Stimulated activated CD8-positive, alpha-beta memory T cell treated with anti-CD3 and anti-CD28 coated beads, Interleukin-4, amount 100 ng/mL, for 48 hours (primary cell): Measurements from ENCODE around the gene RAPGEF5.

ENCODE experiments used
- DNase-seq: peaks from one replicate; pipeline ENCODE4 v3.0.0-alpha.2; 2020

The RAPGEF5 gene

GRCh38 chr7:22208799-22209198 is 148.2 kb downstream of the RAPGEF5 start:
- DNase-seq = no peak

DNA sequence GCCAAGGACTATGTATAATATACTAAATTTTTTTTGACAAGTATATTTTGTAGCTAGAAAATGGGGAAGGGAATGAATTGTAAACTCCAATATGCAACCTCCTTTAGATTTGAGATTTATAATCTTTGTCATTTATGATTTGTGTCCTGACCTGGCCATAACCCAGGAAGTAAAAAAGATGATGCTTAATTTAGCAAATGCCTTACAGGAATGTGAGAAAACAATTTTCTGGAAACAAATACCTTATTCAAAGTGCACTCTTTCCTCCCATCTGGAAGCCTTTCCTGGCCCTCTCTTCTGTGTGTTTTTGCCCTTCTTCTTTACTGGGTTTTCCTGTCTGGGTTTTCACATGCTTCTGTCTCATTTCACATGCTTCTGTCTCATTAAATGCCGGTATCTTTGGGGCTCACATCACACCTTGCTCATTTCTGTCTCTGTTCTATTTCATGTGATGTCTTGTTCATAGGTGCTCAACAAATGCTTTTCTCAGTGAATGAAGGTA is 149.2 kb downstream of the RAPGEF5 start:
- no peak for DNase-seq

DNA sequence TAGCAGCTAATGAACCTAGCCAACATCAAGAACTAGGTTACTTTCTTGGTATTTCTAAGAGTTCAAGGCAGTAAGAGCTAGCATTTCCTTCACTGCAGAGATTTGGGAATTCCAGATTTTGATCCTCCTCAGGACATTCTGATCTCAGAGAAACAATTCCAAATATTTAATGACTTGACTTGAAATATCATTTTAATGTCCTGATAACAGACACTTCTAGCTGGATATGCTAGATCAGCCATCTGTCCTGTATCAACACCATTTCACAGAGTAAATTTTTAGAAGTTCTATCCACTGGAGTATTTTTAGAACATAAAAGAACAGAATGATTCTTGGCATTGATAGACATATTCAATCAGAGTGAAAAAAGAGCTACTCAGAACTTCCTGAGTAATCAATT is 151.3 kb downstream of the RAPGEF5 start:
- DNase-seq = no peak

DNA sequence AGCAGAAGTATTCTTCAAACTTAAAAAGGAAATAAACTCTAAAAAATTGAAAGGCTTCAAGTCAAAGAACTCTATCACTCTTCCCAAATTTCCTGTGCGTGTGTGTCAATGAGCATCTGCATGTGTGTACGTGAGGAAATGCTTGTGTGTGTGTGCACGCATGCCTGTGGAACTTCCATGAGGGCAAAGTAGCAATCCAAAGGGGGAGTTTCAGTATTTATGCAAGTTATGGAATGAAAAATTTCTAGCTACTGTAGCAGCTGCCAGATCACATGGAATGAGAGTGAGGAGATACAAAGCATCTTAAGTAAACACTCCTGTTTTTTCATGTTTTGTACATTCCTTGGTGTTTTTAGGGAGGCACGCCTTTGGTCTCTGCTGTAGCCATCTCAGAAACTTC is 152.6 kb downstream of the RAPGEF5 start:
- no peak for DNase-seq

GRCh38 chr7:22202141-22202540 is 154.8 kb downstream of the RAPGEF5 start:
- DNase-seq = no peak

GRCh38 chr7:22201186-22201880 is 155.6 kb downstream of the RAPGEF5 start:
- DNase-seq = no peak

DNA sequence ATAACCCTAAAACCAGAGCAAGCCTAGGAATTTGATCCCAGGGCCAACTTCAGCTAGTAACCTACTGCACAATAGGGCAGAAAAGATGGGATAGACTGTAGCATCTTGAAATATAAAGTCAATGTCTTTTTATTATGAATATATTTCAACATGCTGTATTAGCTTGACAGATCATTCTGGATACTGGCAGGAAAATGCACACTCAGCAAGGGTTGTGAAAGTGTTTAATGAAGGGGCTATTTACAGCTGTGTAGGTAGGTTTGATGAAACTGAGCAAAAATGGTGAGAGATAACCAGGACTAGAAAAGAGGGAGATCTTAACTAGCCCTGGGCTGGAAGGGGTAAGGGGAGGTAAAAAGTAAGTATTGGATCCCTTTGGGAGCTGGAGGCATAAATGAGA is 156.2 kb downstream of the RAPGEF5 start:
- no peak for DNase-seq

DNA sequence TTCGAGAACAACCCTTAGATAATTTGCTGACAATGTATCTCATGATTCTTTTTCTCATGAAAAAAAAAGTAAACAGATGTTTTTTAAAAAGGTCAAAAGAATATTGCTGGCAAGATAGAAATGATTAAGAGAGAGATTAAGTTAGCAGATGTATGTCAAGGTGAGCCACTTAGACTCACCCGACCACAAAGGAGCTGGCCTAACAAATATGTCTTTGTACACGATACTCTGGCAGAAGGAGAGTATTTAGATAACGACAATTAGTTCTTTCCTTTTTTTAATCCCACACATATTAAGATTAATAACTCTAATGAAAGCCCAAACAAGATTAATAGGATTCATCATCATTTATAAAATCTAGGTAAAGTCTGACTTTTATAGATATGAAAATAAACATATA is 156.7 kb downstream of the RAPGEF5 start:
- no peak for DNase-seq

DNA sequence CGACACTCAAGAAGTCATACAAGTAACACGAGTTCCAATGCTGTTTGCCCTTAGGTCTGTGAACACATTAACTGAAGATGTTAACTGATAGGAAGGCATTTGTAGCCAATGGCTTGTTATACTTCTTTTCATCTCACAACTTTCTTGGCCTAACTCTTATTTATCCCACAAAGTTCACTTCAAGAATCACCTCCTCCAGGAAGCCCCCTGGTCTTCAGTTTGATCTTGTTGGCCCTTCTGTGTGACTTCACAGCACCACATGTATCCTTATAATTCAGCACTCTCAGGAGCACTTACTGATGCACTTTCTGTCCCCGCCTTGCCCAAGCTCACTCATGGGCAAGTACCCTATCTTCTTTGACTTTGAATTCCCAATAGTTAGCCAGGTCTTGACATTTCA is 159.6 kb downstream of the RAPGEF5 start:
- DNase-seq = no peak

DNA sequence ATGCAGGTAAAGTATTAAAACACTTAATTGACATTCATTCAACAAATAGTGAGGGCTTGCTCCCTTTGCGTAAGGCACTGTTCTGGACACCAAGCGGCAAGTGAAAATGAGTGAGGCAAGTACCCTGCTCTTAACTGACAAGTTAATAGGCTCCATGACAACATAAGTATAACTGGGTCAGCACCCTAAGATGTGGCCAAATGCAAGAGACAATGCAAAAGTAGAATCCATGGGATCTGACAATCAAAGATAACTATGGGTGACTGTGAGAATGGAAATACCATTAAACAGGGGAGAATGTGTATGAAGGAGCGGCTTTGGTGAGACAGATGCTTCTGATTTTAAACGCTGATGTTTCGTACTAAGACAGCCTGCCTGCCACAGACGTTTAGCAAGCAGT is 160.5 kb downstream of the RAPGEF5 start:
- no peak for DNase-seq

DNA sequence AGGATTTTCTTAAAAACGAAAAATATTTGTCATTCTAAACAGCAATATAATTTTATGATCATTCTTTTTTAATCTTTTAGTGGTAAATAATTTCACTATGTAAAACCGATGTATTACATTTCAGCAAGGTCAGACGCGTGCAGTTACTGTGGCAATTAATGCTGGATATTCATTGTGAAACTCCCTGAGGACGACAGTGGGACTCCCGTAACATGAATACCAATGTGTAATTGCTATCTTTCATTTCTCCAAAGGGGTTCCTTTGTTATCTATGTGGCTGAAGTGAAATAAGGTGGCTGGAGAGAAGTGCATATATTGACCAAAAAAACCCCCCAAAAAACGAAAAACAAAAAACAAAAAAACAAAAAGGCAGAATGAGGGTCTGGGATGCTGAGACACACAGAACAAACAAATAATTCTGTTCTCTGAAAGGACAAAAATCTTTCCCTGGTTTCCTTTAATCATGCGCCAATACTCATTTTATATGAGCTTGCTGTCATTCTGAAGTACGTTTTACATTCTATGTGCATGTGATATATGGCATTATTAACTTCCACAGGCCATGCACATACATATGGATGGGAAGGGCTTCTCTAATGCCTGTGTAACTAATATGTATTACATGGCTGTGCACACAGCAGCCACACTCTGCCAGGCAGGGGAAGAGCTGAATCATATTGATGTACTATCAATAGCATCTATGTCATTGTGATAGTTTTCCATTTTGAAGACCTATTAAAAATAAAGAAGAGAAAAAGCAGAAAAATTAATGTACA is 161.4 kb downstream of the RAPGEF5 start:
- DNase-seq = no peak

DNA sequence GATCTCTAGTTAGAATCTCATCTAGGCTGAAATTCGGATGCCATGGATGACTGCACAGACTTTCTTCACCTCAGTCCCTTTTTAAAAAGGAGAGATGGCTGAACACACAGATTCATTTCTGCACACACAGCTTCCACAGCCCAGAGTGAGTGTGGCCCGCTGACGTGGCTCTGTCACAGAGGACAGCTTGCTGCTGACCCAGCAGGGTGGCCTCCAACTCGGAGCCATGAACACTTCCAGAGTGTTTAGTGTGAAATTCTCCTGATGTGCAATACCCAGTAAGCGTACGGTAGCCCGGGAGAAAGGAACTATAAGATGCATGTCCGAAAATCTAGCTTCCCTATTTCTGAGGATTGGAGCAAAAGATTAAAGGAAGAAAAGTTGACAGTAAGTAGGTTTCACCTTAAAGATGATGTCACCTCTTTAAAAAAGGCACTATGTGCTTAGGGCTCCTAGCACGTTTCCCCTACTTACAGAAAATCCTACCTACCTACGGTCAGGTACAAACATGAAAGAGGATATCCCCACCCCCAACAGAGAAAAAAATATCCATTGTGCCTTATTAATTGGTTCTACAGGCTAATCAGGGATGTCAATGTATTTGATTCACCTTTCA is 162.2 kb downstream of the RAPGEF5 start:
- no peak for DNase-seq

- DNase-seq = no peak
Observed at GRCh38 chr7:22193450-22193983, 163.4 kb downstream of the RAPGEF5 start.

- DNase-seq = no peak
Observed at GRCh38 chr7:22192801-22193200, 164.2 kb downstream of the RAPGEF5 start.

DNA sequence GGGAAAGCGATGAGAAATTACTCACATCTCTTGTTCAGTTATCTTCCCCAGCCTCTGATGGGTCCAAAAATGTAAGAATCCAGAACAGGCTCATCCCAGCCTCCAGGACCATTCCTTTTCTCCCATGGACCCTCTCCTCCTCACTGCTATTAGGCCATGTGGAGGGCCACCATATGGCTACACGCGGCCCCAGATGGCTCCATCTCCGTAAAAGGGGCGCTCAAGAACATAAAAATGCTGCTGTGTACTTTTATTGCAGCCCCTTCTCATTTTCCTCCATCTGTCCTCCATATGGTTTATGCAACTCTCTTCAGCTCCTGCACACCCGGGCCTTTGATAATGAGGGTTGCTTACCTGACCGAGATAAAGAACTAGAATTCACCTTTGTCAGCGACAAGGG is 166.2 kb downstream of the RAPGEF5 start:
- no peak for DNase-seq

DNA sequence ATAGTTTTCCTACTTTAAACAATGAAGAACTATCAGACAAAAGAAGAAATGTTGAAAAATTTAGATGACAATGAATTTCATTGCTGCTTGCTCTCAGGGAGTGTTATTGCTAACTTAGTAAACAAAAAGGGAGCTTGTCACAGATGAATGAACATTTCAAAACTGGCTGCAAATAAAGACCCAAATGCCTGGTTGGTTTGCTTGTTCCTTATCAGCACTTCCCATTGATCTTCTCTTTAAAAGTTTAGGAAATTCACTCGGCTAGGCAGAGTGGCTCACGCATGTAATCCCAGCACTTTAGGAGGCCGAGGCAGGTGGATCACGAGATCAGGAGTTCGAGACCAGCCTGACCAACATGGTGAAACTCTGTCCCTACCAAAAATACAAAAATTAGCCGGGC is 167.2 kb downstream of the RAPGEF5 start:
- no peak for DNase-seq

DNA sequence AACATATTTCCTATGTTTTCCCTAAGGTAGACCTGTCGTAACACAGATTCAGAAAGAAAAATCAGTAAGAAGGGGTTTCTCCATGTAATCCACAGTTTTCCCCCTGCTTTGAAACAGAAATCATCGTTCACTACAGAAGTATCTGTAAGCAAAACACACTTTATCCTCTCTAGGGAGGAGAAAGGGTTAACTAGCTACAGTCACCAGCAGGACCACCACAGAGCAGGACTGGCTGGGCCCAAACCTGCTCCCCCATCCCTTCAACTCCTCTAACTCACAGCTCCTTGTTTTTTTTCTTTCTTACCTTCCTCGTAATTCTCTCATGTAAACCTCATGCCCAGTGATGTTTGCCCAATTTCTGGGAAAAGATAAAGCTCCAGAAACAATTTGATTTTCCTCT is 167.7 kb downstream of the RAPGEF5 start:
- no peak for DNase-seq

GRCh38 chr7:22187691-22188348 is 169.1 kb downstream of the RAPGEF5 start:
- no peak for DNase-seq

DNA sequence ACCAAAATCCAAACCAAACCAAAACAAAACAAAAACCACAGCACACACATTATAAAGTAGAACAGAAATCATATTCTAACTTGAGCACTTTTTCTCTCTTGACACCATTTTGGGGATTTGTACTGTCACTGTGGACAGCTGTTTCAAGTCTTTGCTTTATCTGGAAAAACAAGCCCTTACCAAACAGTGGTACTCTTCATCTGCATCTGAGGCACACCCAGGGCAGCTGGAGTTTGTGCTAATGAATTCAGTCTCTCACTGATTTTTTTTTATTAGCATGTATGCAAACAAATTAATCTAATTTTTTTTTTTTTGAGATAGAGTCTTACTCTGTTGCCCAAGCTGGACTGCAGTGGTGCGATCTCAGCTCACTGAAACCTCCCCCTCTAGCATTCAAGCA is 171.4 kb downstream of the RAPGEF5 start:
- no peak for DNase-seq

DNA sequence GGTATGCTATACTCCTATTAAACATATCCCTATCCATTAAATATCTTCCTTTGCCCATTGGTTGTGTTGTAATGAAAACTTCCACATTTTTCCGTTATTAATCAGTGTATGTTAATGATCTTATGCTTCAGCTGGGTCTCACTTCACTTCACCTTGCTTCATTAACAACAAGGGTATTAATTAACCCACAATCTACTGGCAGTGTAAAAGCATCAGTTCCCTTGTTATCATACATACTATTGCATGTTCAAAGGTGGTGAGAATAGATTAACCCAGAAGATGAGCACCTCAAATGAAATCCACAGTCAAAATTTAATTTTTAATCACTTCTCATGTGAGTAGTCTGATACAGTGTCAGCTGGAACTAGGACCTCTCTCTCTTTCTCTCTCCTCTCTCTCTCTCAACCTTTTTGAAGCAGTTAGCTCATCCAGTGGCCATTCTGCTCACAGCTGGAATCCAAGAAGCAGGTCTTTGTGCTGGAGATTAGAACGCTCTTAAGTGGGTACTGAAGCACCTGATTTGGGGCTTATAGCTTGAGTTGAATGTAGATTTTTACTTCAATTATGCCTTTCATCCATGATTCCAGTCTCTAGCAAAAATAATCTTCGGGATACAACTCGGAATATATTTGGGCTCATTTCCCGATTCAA is 172.3 kb downstream of the RAPGEF5 start:
- DNase-seq = no peak

- no peak for DNase-seq
Observed at GRCh38 chr7:22183522-22184280, 173.3 kb downstream of the RAPGEF5 start.

DNA sequence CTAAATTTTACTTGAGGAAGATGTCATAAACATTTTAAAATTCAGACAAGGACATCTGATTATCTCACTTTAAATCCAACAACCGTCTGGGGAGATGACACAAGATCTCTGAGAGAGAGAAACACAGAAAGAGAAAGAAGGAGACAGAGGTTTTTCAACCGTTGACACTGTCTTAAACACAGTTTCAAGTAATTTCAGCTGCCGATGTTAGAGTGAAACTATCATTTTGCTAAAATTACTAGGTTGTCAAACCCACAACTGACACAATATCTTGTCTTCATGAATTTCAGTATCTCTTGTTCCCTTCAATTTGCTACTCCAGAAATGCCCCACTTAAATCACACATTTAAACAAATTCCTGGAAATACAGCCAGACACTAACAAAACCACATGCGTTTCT is 174.8 kb downstream of the RAPGEF5 start:
- DNase-seq = no peak
